H1 (cell line): ENCODE results near the gene SYMPK. TPM values are rescaled to one million over a fixed set of nuclear protein-coding genes. Genes with fewer than 3 reads are reported as not detected.

Experiments
- RXRA ChIP-seq: IDR thresholded peaks from 2 replicates; pipeline ENCODE4 v1.6.1; 2011; ENCODE audit warnings: low read depth, mild to moderate bottlenecking, low read length, moderate library complexity; ENCODE audit not compliant: insufficient read depth
- SP1 ChIP-seq: IDR thresholded peaks from 2 replicates; pipeline ENCODE4 v1.6.1; 2011; ENCODE audit warnings: low read depth, low read length
- polyA plus RNA-seq, 7 experiments: library from polyadenylated mRNA; depleted of rRNA in 3 of 7; stranded (reverse) in 5 of 7; unstranded in 2 of 7; fragments of >200 nt in 5 of 7; fragments of 200-250 nt in 2 of 7; gene quantifications; 1 replicate in 5 of 7; 2 replicates in 1 of 7; 4 replicates in 1 of 7; pipeline versions ENCODE4 v1.2.1 to v1.2.3, GENCODE V29; 2011 to 2013; ENCODE audit warnings: missing spikeins in 2 of 7, mixed read lengths in 2 of 7
- total RNA-seq: library from RNA; stranded (reverse); fragmentation: NEBNext Ultra II Directional; extraction: Animal tissue kit (Norgen Biotek cat#: 25700); gene quantifications from 2 replicates; pipeline ENCODE4 v1.2.1, GENCODE V29; 2021
- TF ChIP-seq, protein P1 (sequence below): IDR thresholded peaks from 2 replicates; pipeline ENCODE4 v1.6.1; 2012; ENCODE audit warnings: low read length, inconsistent platforms

SYMPK gene
- total and polyA plus RNA-seq, 2 of the 8 experiments (the other 6 are each of a cell fraction or from before 2014, with no cell fraction given) = 93.6 to 99.5 TPM

- TF ChIP-seq SP1 = no peak
- no peak for TF ChIP-seq RXRA
- TF ChIP-seq, protein P1, sequence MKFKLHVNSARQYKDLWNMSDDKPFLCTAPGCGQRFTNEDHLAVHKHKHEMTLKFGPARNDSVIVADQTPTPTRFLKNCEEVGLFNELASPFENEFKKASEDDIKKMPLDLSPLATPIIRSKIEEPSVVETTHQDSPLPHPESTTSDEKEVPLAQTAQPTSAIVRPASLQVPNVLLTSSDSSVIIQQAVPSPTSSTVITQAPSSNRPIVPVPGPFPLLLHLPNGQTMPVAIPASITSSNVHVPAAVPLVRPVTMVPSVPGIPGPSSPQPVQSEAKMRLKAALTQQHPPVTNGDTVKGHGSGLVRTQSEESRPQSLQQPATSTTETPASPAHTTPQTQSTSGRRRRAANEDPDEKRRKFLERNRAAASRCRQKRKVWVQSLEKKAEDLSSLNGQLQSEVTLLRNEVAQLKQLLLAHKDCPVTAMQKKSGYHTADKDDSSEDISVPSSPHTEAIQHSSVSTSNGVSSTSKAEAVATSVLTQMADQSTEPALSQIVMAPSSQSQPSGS = no peak
Observed at GRCh38 chr19:45852145-45852750, 10.7 kb downstream of the SYMPK start (continued).
